ENCODE measurements around the gene RAD23A. TPM values are rescaled to one million over a fixed set of nuclear protein-coding genes. Genes with fewer than 3 reads are reported as not detected.
"Not testable (repeated sequence)": the region's sequence is repeated elsewhere in the genome, so short reads cannot be mapped to it uniquely, and the experiment has no call there.

RAD23A gene
- total and polyA plus RNA-seq, 9 of the 15 experiments (the other 6 are each of a cell fraction or from before 2014, with no cell fraction given) = 9.5 to 181 (median 101) TPM

GRCh38 chr19:12952050-12952449 lies 6.4 kb downstream of the RAD23A start:
- H3K9me1 ChIP-seq (ENCODE audit: control insufficient read depth, insufficient read depth, low read length); H3K4me3 ChIP-seq; intact Hi-C loops (cut with micrococcal nuclease); DNase-seq (ENCODE audit: extremely low read depth in 1 of 4, low spot score in 3 of 4); H3K4me2 ChIP-seq (ENCODE audit: insufficient read depth, low read length); H2AFZ ChIP-seq (ENCODE audit: low read depth, low read length); H4K20me1 ChIP-seq (replicated peaks; ENCODE audit: control insufficient read depth, insufficient read depth, low read length); in situ Hi-C loops (cut with MboI); H3K27me3 ChIP-seq (ENCODE audit: control insufficient read depth in 2 of 2, insufficient read depth in 2 of 2, low read length in 2 of 2); FAIRE-seq; CTCF ChIA-PET (ENCODE audit: low intra/inter-chr PET ratio); H3K27ac ChIP-seq (ENCODE audit: extremely low read depth, low read depth, low read length); H3K9me3 ChIP-seq (replicated peaks; ENCODE audit: control insufficient read depth, insufficient read depth, low read depth, low read length); H3K9ac ChIP-seq (ENCODE audit: insufficient read depth in 1 of 2, low read depth in 2 of 2, low read length in 2 of 2); ATAC-seq; BruUV-seq (replicated peaks): not testable (repeated sequence)
- Histone ChIP-seq H3K4me1 (replicated peaks in 1 of 2; ENCODE audit: control insufficient read depth in 2 of 2, insufficient read depth in 2 of 2, low read length in 2 of 2) (peaks cover 8 to 54% of the 10 kb centered on the region in 2 experiments; a peak in 4 of 5 replicates), H3K36me3 (ENCODE audit: control insufficient read depth, insufficient read depth, low read length) (peaks cover 84% of the 10 kb centered on the region), H3K79me2 (ENCODE audit: control insufficient read depth, insufficient read depth, low read length) (peaks cover 66% of the 10 kb centered on the region)
- TF ChIP-seq ZNF121 (CRISPR knock-in tag; conservative IDR thresholded peaks at IDR 0.05) = peak; percentile 52
- POLR2A ChIA-PET = interaction anchor here (0.6 to 1.7 kb wide), 5 partner anchors 13 to 401 kb away, joined by 3 to 7 read pairs (median 3); partner anchors contain the start of gene ZNF564
- 89% methylated on average over 6 of the region's 6 CpGs for WGBS (ENCODE audit: insufficient coverage, low coverage, missing lambda C conversion rate)

- intact Hi-C loops (cut with micrococcal nuclease) = no loop called here
- Histone ChIP-seq H3K9me3 (replicated peaks; ENCODE audit: control insufficient read depth, insufficient read depth, low read depth, low read length) (no peaks in the 10 kb centered on the region), H3K36me3 (ENCODE audit: control insufficient read depth, insufficient read depth, low read length) (peaks cover 78% of the 10 kb centered on the region), H3K27ac (ENCODE audit: extremely low read depth, low read depth, low read length) (peak overlapping the region; percentile 29; the same call in 1 of the 3 replicates), H3K4me3 (no peak overlapping the region), H3K27me3 (ENCODE audit: control insufficient read depth in 2 of 2, insufficient read depth in 2 of 2, low read length in 2 of 2) (no peaks in the 10 kb centered on the region), H2AFZ (ENCODE audit: low read depth, low read length) (no peak overlapping the region), H3K9ac (ENCODE audit: insufficient read depth in 1 of 2, low read depth in 2 of 2, low read length in 2 of 2) (no peak overlapping the region), H3K4me2 (ENCODE audit: insufficient read depth, low read length) (no peak overlapping the region), H3K9me1 (ENCODE audit: control insufficient read depth, insufficient read depth, low read length) (peaks cover 3% of the 10 kb centered on the region), H3K79me2 (ENCODE audit: control insufficient read depth, insufficient read depth, low read length) (peaks cover 66% of the 10 kb centered on the region), H3K4me1 (replicated peaks in 1 of 2; ENCODE audit: control insufficient read depth in 2 of 2, insufficient read depth in 2 of 2, low read length in 2 of 2) (peaks cover 2 to 55% of the 10 kb centered on the region in 2 experiments; a peak in 4 of 5 replicates), H4K20me1 (replicated peaks; ENCODE audit: control insufficient read depth, insufficient read depth, low read length) (no peaks in the 10 kb centered on the region; the same call in 1 of the 2 replicates)
- ChIA-PET POLR2A (interaction anchor here (0.6 to 1.7 kb wide), 7 partner anchors 11 to 230 kb away, joined by 3 to 7 read pairs (median 3); no protein-coding TSS in a partner anchor), CTCF (ENCODE audit: low intra/inter-chr PET ratio) (no interaction called here)
- WGBS (ENCODE audit: insufficient coverage, low coverage, missing lambda C conversion rate) = 68% methylated on average over 10 of the region's 12 CpGs
- DNase-seq (ENCODE audit: extremely low read depth in 1 of 4, low spot score in 3 of 4) (peak in 1 of 4 experiments; percentile 13), ATAC-seq (no peak), FAIRE-seq (no peak)
- BruUV-seq (replicated peaks) = no TSS peak
- in situ Hi-C loops (cut with MboI) = no loop called here
- peak; percentile 70 for TF ChIP-seq ZBTB33 (CRISPR knock-in tag; IDR thresholded peaks at IDR 0.05)
- TF ChIP-seq RHOXF2B (CRISPR knock-in tag; conservative IDR thresholded peaks at IDR 0.05) = no peak
- TF ChIP-seq ZNF354B (CRISPR knock-in tag; IDR thresholded peaks at IDR 0.05) = no peak
- no peak for TF ChIP-seq ESRRB (CRISPR knock-in tag; IDR thresholded peaks at IDR 0.05; ENCODE audit: borderline replicate concordance)
- peak; percentile 14; the same call in 1 of the 2 replicates for TF ChIP-seq RBFOX2 (IDR thresholded peaks at IDR 0.05; ENCODE audit: low read depth, low read length)
- TF ChIP-seq CTCF (IDR thresholded peaks at IDR 0.05 in 2 of 3, conservative IDR thresholded peaks at IDR 0.05 in 1 of 3; ENCODE audit: insufficient read depth in 2 of 3, low read depth in 1 of 3, low read length in 3 of 3) = no peak
- TF ChIP-seq SUPT5H (IDR thresholded peaks at IDR 0.05) = peak; percentile 4; the same call in 1 of the 2 replicates
- peak; percentile 17; the same call in 1 of the 2 replicates for TF ChIP-seq VEZF1 (CRISPR knock-in tag; IDR thresholded peaks at IDR 0.05)
Observed at GRCh38 chr19:12952488-12953137, 7.0 kb downstream of the RAD23A start.

All from K562 (cell line).